Central memory CD8-positive, alpha-beta T cell (primary cell): ENCODE measurements around the gene PHF5A.

Experiments used
- ATAC-seq: fragments of 150-1000 bp; cut with Tn5 transposase; replicated peaks from 2 replicates; pipeline ENCODE4 v1.10.0; 2022; ENCODE audit warnings: mild to moderate bottlenecking, moderate FRiP score, moderate number of reproducible peaks; ENCODE audit not compliant: poor library complexity, severe bottlenecking; ENCODE audit errors: extremely low read depth
- DNase-seq, 2 donors: peaks; one replicate each; pipeline ENCODE4 v3.0.0; 2021; ENCODE audit warnings: low spot score in 2 of 2
- H3K27ac Mint-ChIP-seq: one replicate; pipeline ENCODE4 v1.8.0; 2022; ENCODE audit warnings: low read depth, mild to moderate bottlenecking, moderate library complexity, mixed read lengths
- H3K27me3 Mint-ChIP-seq: one replicate; pipeline ENCODE4 v1.8.0; 2022; ENCODE audit warnings: mixed read lengths
- H3K36me3 Mint-ChIP-seq: one replicate; pipeline ENCODE4 v1.8.0; 2022; ENCODE audit warnings: mild to moderate bottlenecking, moderate library complexity, mixed read lengths; ENCODE audit not compliant: insufficient read depth
- H3K4me1 Mint-ChIP-seq: one replicate; pipeline ENCODE4 v1.8.0; 2022; ENCODE audit warnings: mixed read lengths
- H3K4me3 Mint-ChIP-seq: one replicate; pipeline ENCODE4 v1.8.0; 2022; ENCODE audit warnings: mild to moderate bottlenecking, moderate library complexity, mixed read lengths
- H3K9me3 Mint-ChIP-seq: one replicate; pipeline ENCODE4 v1.8.0; 2022; ENCODE audit warnings: mixed read lengths

Gene PHF5A

GRCh38 chr22:41468381-41469217 is at the start of gene PHF5A, which contains the start of gene ACO2:
Gene PHF5A (minus strand): TSS chr22:41468692. CDS start chr22:41468653, 39 bp downstream.
Gene ACO2 (plus strand): TSS chr22:41469117. CDS start chr22:41469147, 30 bp downstream.
- Mint-ChIP-seq H3K27ac (peak within 1 kb of the TSS; percentile 99), H3K9me3 (no peaks in the 10 kb centered on the region), H3K4me1 (peaks cover 36% of the 10 kb centered on the region), H3K4me3 (peak within 1 kb of the TSS; percentile 90), H3K36me3 (peaks cover 43% of the 10 kb centered on the region), H3K27me3 (no peaks in the 10 kb centered on the region)
- peak; percentile 98 to 99 for DNase-seq
- peak; percentile 94 for ATAC-seq

DNA sequence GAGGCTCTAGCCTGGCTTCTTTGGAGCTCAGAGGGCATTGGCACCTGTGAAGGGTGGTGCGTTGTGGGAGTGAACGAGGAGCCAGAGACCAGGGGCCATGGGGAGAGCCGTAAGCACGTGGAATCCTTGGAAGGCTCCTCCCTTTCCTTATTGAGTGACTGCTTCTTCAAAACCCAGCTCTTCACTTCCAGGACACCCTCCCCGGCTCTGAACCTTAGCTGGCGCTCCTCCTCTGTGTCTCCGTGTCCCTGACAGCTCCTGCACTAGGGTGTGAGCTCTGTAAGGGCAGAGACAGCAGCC is 49.5 kb upstream of the PHF5A start:
- H3K27me3 Mint-ChIP-seq, result no peaks in the 10 kb centered on the region
- peaks cover 17% of the 10 kb centered on the region for H3K36me3 Mint-ChIP-seq
- H3K4me1 Mint-ChIP-seq, result no peaks in the 10 kb centered on the region
- ATAC-seq, result no peak
- DNase-seq, result no peak
- no peak overlapping the region for H3K4me3 Mint-ChIP-seq
- no peak overlapping the region for H3K27ac Mint-ChIP-seq
- H3K9me3 Mint-ChIP-seq, result no peaks in the 10 kb centered on the region

DNA sequence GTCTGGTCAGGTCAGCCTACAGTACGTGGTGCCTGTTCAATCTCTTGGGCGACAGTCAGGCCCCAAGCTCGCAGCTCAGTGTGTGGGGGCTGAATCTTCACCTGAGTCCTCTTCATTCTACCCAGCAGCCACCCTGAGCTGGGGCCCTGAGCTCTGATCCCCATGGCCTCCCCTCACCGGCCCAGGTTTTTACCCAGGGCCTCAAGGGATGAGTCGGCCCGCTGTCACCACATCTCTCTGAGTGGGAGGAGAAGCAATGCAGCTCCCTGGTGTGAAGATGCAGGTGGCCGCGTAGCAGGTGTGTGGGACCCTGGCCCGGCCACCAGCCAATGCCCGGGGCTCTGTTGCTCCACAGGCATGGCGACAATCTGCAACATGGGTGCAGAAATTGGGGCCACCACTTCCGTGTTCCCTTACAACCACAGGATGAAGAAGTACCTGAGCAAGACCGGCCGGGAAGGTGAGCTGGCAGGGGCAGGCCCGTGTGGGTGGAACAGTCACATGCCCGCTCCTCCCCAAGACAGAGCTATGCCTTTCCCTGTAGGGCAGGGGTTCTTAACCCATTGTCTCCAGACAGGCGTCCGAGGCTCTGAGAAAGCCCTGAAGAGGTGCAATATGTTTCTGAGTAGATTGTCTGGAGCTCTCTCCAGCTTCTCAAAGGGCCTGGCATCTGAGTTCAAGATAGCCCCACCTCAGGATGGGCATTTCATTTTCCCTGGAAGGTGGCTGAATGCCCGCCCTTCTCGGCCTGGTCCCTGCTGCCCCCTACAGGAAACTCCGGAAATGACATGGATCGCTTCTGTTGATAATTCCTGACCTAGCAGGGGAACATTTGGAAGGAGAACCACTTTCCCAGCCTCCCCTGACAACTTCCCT is 48.9 kb upstream of the PHF5A start:
- Mint-ChIP-seq H3K4me1 (no peaks in the 10 kb centered on the region), H3K27me3 (no peaks in the 10 kb centered on the region), H3K27ac (no peak overlapping the region), H3K36me3 (peaks cover 20% of the 10 kb centered on the region), H3K9me3 (no peaks in the 10 kb centered on the region), H3K4me3 (no peak overlapping the region)
- ATAC-seq (no peak), DNase-seq (peak in 1 of 2 donors; percentile 32)

DNA sequence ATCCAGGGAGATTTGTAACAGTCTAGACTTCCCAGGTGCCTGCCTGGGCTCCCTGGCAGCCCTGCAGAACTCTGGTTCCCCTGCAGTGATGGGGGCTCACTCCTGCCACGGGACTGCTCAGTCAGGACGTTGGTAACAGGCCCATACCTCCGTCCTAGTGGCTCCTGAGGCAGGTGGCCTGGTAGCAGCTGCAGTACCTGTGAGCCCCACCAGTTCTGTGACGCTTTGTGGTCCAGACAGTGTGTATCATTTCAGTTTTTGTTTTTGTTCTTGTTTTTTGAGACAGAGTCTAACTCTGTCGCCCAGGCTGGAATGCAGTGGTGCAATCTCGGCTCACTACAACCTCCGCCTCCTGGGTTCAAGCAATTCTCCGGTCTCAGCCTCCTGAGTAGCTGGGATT is 48.0 kb upstream of the PHF5A start:
- Mint-ChIP-seq H3K27me3 (no peaks in the 10 kb centered on the region), H3K4me1 (no peaks in the 10 kb centered on the region), H3K36me3 (peaks cover 20% of the 10 kb centered on the region), H3K9me3 (no peaks in the 10 kb centered on the region), H3K27ac (peak overlapping the region; percentile 67), H3K4me3 (no peak overlapping the region)
- ATAC-seq (no peak), DNase-seq (no peak)

DNA sequence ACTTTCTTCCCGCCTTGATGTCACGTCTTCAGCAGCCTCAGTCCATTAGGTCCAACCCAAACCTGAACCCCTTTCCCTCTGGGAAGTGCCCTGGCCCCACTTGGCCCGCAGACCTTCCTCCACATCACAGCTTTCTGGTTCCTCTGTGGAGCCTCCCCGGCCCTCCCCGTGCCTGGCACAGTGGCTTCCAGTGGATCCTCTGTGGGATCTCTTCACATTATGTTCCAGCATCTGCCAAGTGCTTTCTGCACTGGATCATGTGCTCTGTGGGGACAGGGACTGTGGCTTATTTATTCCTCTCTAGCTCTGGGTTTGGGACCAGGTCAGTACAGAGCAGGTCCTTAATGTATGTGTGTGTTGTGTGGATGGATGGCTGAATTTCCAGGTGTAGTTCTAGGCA is 44.9 kb upstream of the PHF5A start:
- H3K4me3 Mint-ChIP-seq, result no peak overlapping the region
- H3K9me3 Mint-ChIP-seq, result no peaks in the 10 kb centered on the region
- H3K27me3 Mint-ChIP-seq, result no peaks in the 10 kb centered on the region
- H3K4me1 Mint-ChIP-seq, result peaks cover 6% of the 10 kb centered on the region
- ATAC-seq (no peak), DNase-seq (no peak)
- H3K27ac Mint-ChIP-seq, result peak overlapping the region; percentile 37
- H3K36me3 Mint-ChIP-seq, result peaks cover 26% of the 10 kb centered on the region

DNA sequence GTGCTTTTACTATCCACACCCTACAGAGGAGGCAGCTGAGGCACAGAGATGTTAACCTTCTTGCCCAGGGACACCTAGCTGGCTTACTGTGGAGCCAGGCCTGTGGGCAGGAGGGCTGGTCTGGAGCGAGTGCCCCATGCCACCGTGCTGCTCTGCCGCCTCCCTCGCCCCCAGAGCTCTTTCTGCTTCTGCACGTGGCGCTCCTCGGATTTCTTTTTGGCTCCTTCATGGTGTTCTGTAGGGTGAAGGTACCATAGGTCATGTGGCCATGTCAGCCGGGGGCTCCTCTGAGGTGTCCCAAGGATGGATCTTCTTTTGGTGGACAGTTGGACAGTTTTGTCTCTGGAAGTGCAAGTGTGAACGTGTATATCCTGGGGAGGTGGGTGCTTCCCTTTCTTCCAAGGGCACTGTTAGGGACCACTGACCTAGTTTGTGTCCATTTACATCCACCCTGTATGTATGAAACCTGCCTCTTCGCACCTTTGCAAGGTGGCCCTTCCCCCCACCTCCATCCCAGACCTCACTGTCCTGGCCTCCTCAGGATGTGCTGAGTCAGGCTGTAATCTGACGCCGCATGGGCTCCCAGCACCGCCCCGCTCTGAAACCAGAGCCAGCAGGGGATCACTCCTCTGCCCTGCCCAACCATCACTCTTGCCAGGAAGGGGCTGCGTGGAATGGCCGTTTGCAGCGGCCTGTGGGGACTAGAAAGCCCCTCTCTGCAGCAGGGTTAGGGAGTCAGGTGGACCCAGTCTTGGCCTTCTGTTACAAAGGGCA is 44.1 kb upstream of the PHF5A start:
- Mint-ChIP-seq H3K27me3 (no peaks in the 10 kb centered on the region), H3K36me3 (peaks cover 24% of the 10 kb centered on the region), H3K9me3 (no peaks in the 10 kb centered on the region), H3K4me1 (peaks cover 6% of the 10 kb centered on the region), H3K27ac (no peak overlapping the region), H3K4me3 (no peak overlapping the region)
- no peak for ATAC-seq
- no peak for DNase-seq

GRCh38 chr22:41511521-41511968 is 43.1 kb upstream of the PHF5A start:
- peaks cover 29% of the 10 kb centered on the region for H3K36me3 Mint-ChIP-seq
- no peaks in the 10 kb centered on the region for H3K27me3 Mint-ChIP-seq
- no peak for DNase-seq
- H3K9me3 Mint-ChIP-seq, result no peaks in the 10 kb centered on the region
- H3K27ac Mint-ChIP-seq, result no peak overlapping the region
- H3K4me3 Mint-ChIP-seq, result no peak overlapping the region
- peaks cover 6% of the 10 kb centered on the region for H3K4me1 Mint-ChIP-seq
- no peak for ATAC-seq

GRCh38 chr22:41508770-41509170 is 40.3 kb upstream of the PHF5A start:
- Mint-ChIP-seq H3K27ac (peak overlapping the region; percentile 17), H3K4me3 (no peak overlapping the region), H3K4me1 (peaks cover 6% of the 10 kb centered on the region), H3K27me3 (no peaks in the 10 kb centered on the region), H3K36me3 (peaks cover 29% of the 10 kb centered on the region), H3K9me3 (no peaks in the 10 kb centered on the region)
- ATAC-seq (no peak), DNase-seq (no peak)

DNA sequence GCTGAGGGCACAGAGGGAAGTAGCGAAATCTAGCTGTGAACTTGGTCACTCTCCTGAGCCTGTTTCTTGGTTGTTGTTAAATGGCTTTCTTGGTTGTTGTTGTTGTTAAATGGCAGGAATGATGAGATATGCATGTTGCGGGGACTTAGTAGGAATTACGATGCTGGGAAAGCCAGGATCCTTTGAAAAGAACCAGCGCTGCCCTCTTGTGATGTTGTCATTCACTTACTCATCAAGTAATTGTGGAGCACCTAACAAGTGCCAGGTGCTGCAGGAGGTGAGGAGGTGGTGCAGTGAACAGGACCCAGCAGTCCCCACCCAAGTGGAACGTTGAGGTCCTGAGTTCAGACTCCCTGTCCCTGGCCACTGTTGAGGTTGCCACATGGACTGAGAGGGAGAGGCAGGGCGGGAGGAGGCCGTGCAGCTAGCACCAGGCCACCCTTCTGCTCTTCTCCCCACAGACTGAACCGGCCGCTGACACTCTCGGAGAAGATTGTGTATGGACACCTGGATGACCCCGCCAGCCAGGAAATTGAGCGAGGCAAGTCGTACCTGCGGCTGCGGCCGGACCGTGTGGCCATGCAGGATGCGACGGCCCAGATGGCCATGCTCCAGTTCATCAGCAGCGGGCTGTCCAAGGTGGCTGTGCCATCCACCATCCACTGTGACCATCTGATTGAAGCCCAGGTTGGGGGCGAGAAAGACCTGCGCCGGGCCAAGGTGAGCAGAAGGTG is 39.0 kb upstream of the PHF5A start:
- Mint-ChIP-seq H3K4me3 (no peak overlapping the region), H3K36me3 (peaks cover 32% of the 10 kb centered on the region), H3K9me3 (no peaks in the 10 kb centered on the region), H3K27me3 (no peaks in the 10 kb centered on the region), H3K4me1 (peaks cover 6% of the 10 kb centered on the region), H3K27ac (no peak overlapping the region)
- ATAC-seq (no peak), DNase-seq (no peak)

GRCh38 chr22:41505511-41506220 is 37.2 kb upstream of the PHF5A start:
- no peaks in the 10 kb centered on the region for H3K9me3 Mint-ChIP-seq
- peaks cover 43% of the 10 kb centered on the region for H3K36me3 Mint-ChIP-seq
- H3K27me3 Mint-ChIP-seq, result no peaks in the 10 kb centered on the region

DNA sequence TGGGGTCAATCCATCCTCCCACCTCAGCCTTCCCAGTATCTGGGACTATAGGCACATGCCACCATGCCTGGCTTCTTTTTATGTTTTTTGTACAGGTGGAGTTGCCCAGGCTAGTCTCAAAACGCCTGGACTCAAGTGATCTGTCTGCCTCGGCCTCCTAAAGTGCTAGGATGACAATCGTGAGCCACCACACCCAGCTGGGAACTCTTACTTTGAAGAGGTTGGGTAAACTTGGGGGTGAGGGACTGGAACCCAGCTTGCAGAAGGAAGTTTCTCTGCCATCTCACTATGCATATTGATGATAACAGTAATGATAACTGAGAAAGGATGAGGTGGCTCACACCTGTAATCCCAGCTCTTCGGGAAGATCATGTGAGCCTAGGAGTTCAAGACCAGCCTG is 36.3 kb upstream of the PHF5A start:
- Mint-ChIP-seq H3K4me1 (peaks cover 6% of the 10 kb centered on the region), H3K27ac (no peak overlapping the region), H3K9me3 (no peaks in the 10 kb centered on the region), H3K27me3 (no peaks in the 10 kb centered on the region), H3K4me3 (no peak overlapping the region), H3K36me3 (peaks cover 40% of the 10 kb centered on the region)
- no peak for ATAC-seq
- no peak for DNase-seq

More at GRCh38 chr22:41505511-41506220, 37.2 kb upstream of the PHF5A start:
- no peak overlapping the region for H3K27ac Mint-ChIP-seq
- no peak overlapping the region for H3K4me3 Mint-ChIP-seq
- H3K4me1 Mint-ChIP-seq, result peaks cover 6% of the 10 kb centered on the region
- DNase-seq (no peak), ATAC-seq (no peak)
